GM18861 (cell line): ENCODE data around the gene CRADD.

Source experiments
- ATAC-seq: cut with Tn5 transposase; IDR thresholded peaks from one replicate; pipeline ENCODE4 v1.9.1; 2021; ENCODE audit not compliant: unreplicated experiment

Gene CRADD

DNA sequence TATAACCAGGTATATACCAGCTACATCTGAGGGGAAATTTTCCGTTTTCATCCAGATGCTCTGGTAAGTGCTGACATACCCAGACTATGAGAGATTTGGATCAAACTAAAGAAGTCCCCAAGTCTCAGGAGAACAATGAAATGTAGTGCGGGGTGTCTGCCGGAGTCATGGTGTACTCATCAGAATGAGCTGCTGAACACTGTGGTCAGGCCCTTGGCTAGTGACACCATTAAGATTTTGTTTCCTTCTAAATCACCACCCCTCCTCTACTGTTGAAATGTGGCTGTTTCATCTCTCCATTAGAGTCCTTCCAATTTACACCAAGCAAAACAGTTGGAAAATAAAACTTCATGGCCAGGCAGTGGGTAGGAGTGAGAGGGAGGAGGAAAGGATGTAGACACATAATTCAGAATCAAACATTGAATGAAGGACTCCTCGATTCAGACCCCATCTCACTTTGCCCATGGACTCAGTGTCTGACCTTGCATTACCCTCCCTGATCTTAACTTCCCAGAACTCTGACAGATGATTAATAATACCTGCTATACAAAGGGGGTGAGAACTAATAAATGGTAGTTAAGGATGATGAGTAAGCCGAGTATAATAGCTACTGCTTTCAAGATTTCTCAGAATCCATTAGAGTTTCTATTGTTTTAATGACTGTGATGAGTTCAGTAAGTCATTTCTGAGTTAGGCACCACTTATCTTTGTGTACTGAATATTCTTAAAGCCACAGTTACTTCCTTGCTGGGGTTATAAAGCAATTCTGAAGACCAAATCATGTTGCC is 127.4 kb downstream of the CRADD start:
- ATAC-seq: no peak

- ATAC-seq: no peak
Observed at GRCh38 chr12:93805736-93806141, 128.6 kb downstream of the CRADD start.

GRCh38 chr12:93807354-93807753 is 130.2 kb downstream of the CRADD start:
- ATAC-seq: no peak

- no peak for ATAC-seq
Observed at GRCh38 chr12:93808169-93808899, 131.2 kb downstream of the CRADD start.

DNA sequence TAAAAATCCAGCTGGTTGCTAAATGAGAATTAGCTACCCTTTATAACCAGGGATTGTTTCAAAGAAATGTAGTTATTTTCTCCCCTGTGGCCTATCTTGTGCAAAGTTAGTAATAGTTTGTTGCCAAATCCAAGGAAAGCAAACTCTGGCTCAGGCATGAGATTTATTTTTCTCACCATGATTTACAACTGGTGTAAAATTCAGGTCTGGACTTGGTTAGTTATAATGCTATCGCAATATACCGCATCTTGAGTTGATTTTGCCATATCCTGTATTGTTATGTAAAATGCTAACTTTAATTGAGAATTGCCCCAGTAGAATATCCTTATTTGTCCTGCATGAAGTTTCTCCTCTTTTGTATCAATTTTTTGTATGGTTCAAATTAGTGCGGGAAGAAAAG is 135.5 kb downstream of the CRADD start:
- ATAC-seq: no peak

GRCh38 chr12:93813186-93813585 is 136.0 kb downstream of the CRADD start:
- no peak for ATAC-seq

DNA sequence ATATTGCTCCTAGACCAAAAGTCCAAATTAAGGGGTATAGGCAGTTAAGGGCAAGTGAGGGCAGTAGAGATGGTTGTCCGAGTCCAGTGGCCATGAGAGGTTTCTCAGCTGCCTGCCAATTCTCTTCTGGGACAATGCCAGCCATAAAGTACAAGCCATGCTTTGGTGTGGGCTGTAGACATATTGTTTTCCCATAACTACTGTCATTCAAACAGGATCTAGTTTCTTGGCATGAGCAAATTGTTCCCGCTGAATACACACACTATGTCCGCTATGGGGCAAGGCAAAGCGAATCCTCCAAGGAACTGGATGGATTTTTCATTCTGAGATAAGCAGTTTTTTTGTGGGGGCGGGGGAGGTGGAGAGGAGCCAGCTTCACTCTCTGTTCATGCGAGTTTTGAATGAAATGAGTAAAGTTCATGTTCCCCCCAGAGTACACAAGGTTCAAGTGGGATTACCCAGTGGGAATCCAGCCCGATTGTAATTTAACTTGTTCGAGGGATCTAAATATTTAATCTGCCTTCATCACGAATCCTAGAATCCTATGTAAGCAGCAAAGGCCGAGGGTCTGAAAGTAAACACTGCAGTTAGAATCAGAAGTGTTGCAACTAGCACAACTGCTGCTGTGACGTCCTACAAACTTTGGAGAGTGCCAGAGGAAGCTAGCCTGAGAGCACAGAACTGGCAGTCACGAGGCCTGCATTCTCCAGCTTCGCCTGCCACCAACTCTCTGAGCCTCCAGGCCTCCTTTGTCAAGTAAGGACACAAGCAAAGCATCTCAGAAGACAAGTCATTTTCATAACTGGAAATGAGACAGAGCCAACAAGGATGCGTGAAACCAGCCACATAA is 137.0 kb downstream of the CRADD start:
- no peak for ATAC-seq

DNA sequence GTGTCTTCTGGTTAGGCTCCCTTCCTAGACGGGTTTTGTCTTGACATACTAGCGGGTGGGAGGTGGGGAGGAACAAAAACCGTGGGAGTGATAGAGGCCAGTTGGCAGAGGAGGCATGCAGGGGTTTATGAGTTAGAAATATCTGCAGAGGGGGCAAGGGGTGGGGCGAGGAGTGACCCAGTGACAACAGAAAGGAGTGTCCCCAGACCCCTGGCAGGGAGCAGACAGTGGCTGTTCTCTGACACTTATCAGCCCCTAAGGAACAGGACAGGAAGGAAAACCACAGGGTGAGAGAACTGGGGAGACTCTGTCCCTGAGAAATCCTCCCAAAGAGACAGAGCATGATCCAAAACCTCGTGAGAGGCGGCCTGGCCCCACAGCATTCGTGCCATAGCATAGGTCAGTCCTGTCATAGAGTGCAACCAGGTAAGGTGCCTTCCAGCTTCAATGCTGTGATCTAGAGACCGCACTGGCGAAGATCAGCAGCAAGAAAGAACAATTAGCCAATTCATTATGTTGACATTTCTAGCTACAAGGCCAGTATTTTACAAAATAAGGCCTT is 141.4 kb downstream of the CRADD start:
- ATAC-seq: no peak

DNA sequence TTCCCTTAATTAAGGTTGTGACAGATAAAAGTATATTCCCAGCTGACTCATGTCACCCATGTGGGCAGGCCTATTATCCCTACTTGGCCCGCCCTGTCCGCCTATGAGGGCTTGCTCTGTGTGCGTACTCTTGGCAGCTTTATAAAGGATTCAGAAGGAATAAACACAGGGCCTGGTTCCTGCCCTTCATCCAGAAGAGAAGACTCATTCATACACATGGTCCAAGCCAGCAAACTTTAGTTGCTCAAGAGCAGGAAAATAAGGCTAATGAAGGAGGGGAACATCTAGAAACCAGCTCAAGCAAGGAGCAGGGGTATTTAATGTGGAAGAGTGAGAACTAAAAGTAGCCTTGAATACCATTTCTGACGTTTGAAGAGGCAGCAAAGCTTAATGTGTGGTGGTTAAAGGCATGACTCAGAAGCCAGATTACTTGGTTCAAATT is 141.9 kb downstream of the CRADD start:
- ATAC-seq: no peak

DNA sequence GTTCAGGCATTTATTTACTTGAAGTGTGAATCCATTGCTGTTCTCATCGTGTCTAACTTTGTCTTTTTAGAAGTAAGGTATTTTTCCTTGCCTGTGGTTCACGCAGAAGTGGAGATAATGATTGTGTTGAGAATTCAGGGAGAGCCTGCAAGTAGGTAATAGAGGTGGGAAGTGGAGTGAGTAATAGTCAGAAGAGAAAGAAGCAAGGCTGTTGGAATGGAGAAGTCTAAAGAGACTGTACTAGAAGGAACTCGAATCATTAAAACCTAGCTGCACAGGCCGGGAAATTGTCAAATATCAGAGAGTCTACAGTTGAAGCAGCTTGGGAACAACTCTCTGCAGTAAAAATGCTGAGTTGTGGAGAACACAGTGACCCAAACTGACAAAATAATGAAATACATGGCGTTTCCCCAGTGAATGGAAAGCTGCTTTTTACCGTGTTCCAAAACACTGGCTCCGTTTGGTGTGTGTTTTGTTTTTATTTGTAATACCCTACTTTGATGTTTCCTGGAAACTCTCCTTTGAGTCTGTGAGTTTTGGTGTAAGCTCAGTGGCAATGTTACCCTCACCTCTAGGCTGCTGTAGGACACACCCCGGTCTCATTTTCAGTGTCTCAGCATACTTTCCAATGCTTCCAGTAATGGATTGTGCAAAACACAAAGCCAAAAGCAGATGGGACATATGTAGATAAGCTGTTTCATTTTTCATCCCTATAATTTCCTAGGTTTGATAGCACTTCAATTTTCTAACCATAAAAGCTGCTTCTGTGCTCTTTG is 146.6 kb downstream of the CRADD start:
- ATAC-seq: no peak

GRCh38 chr12:93824514-93825500 is 147.6 kb downstream of the CRADD start:
- ATAC-seq: no peak

DNA sequence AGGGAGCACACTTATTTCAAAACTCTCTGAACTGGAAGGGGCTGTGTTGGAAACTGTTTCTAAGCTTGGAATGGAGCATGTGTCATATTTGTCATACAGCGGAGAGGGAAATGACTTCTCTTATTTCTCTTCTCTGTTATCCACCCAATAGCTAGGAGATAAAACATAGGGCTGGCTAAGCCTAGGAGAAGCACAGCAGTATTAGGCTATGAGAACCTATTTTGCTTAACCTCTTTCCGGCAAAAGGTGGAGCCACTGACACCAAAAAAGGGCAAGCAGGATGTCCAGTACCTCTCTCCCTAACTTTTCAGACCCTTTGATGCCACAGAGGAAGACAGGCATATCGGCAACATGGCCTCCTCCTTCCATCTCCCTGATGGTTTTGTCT is 148.3 kb downstream of the CRADD start:
- no peak for ATAC-seq

DNA sequence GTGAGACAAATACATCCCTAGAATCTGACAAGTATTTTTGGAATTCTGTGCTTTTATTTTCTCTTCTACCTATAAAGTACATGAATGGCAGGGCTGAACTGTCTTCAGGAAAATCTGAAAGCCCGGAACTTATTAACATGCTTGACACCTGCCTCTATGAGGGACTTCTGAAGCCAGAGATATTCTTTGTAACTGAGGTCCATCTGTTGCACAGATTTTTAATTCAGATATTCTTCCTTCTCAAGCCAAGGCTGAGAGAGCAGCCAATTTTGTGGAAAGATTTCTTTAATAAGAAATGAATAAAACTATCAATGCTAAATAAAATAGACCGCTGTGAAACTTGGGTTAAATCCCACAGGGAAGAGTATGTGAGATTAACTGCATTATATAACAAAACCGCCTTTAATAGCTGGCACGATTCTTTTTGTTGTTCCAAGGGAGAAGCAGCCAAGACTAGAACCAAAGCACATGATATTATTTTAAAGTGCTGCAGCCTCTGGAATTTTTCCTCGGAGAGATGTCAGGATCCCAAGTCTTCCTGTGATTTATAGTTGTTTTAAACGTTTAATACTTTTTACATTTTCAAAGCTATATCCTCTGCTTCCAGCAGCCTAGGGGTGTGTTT is 148.9 kb downstream of the CRADD start:
- ATAC-seq: no peak

- ATAC-seq: no peak
Observed at GRCh38 chr12:93827179-93827578, 150.0 kb downstream of the CRADD start.

GRCh38 chr12:93827669-93828068 is 150.5 kb downstream of the CRADD start:
- ATAC-seq: no peak

DNA sequence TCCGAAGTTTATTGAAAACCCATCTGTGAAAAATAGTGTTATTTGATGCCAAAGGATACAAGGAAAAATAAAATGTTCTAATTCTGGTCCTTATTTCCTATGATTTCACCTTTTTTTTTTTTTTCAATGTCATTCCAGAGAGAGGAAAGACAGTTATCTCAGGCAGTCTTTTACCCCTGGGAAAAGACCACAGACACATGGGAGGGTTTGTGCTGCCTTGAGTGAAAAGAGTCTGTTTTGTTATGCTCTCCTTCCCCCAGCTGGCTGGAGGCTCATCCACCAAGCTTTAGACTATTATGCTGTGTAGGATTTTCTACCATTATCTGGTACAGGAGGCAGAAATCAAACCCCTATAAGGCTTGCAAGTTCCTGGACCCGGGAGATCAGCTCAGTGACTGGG is 151.8 kb downstream of the CRADD start:
- no peak for ATAC-seq

DNA sequence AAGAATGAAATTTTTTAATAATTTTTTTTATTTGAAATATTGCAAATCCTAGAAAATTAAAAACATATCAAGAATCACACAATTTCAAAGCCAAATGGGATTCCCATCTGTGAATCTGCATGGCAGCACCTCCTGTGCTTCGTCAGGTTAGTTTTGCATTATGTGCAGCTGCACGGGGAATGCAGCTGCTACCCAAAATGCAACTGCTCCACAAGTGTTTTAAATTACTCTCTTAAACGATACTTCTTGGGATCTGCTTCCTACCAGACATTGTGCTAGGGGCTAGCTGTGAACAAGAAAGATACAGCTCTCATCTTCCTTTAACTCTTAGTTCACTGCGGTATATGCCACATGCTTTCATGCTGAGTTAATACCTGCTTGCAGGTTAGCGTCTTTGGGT is 154.2 kb downstream of the CRADD start:
- no peak for ATAC-seq

DNA sequence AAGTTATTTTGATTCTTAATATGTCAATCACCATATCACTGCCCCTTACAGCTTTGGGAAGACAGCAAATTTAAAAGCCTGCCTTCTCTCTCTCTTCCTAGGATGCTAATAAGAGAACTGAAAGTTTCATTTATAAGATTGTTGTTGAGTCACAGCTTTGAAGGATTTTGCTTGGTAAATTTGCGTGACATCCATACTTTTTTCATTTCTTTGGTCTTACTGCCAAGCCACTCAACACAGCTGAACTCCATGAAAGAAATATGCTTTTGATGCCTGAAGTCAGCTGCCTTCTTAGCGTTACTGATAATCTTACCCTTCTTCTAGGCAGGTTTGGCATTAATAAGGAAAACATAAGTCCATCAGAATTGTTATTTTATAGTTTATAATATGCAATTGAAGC is 155.0 kb downstream of the CRADD start:
- ATAC-seq: no peak

- no peak for ATAC-seq
Observed at GRCh38 chr12:93833946-93834345, 156.8 kb downstream of the CRADD start.
